NCI-H345 (cell line): ENCODE results near the gene WFDC5.
A peak's percentile ranks its signal among the peaks of the same experiment; 100 is the strongest.
"Not testable (repeated sequence)": the region's sequence is repeated elsewhere in the genome, so short reads cannot be mapped to it uniquely, and the experiment has no call there.

ENCODE experiments used
- DNase-seq: peaks from one replicate; lab custom pipeline; 2025; lab: John Stamatoyannopoulos, UW

Gene WFDC5, protein sequence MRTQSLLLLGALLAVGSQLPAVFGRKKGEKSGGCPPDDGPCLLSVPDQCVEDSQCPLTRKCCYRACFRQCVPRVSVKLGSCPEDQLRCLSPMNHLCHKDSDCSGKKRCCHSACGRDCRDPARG

DNA sequence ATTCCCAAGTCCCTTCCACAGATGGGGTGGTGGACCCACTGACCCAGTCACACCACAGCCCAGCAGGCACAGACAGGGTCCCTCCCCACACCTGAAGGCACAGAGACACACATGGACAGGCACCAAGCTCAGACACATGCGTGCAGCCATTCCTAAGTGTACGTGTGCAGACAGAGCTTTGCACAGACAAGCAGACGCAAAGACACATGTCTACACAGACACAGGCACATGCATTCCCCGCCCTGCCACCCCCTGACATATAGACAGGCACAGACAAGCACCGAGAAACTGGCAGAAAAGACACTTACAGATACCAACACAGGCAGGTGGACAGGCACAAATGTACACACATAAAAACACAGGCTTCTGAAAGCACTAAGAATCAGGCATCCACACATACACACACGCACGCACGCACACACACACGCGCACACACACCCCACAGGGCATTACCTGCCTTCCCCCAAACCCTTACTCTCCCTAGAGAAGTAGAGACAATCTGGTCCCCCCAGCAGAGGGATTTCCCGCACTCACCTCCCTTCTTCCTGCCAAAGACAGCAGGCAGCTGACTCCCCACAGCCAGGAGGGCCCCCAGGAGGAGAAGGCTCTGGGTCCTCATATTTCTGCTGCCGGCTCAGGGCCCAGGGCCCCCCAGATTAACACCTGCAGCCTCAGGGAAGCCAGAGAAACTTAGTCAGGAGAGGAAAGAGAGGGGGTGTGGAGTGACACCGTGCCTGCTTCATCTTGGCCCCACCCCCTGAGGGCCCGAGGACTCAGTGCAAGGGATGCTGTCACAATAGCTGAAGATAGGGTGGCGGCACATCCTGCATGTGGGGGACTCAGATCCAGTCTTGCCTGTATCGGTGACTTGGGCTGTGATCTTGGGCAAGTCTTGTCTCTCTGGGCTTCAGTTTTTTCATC is at the start of gene WFDC5:
Gene WFDC5 (minus strand): TSS at position 710 of the 921 bp plus-strand sequence. CDS start 91 bp downstream, at position 619.
- no peak for DNase-seq

GRCh38 chr20:45163083-45163803 is 48.3 kb upstream of the WFDC5 start:
- no peak for DNase-seq

- no peak for DNase-seq
Measured at GRCh38 chr20:45157962-45158361, 43.0 kb upstream of the WFDC5 start.

DNA sequence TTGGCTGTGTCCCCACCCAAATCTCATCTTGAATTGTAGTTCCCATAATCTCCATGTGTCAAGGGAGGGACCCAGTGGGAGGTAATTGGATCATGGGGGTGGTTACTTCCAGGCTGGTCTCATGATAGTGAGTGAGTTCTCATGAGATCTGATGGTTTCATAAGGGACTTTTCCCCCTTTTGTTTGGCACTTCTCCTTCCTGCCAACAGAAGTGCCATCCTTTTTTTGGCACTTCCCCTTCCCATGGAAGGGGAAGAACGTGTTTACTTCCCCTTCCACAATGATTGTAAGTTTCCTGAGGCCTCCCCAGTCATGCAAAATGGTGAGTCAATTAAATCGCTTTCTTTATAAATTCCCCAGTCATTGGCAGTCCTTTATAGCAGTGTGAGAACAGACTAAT is 41.7 kb upstream of the WFDC5 start:
- DNase-seq = no peak

DNA sequence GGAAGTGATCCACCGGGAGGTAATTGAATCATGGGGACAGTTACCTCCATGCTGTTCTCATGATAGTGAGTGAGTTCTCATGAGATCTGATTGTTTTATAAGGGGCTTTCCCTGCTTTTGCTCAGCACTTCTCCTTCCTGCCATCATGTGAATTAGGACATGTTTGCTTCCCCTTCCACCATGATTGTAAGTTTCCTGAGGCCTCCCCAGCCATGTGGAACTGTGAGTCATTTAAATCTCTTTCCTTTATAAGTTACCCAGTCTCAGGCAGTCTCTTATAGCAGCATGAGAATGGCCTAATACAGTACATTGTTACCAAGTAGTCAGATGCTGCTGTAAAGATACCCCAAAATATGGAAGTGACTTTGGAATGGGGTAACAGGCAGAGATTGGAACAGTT is 39.8 kb upstream of the WFDC5 start:
- not testable (repeated sequence) for DNase-seq

GRCh38 chr20:45154183-45154582 is 39.2 kb upstream of the WFDC5 start:
- no peak for DNase-seq

- no peak for DNase-seq
Measured at GRCh38 chr20:45153752-45154151, 38.8 kb upstream of the WFDC5 start.

- no peak for DNase-seq
Measured at GRCh38 chr20:45153147-45153546, 38.2 kb upstream of the WFDC5 start.

GRCh38 chr20:45152405-45152804 is 37.4 kb upstream of the WFDC5 start:
- DNase-seq = no peak

- DNase-seq = no peak
Measured at GRCh38 chr20:45149062-45149461, 34.1 kb upstream of the WFDC5 start.

- no peak for DNase-seq
Measured at GRCh38 chr20:45140836-45141235, 25.9 kb upstream of the WFDC5 start.

GRCh38 chr20:45139733-45140375 is 24.9 kb upstream of the WFDC5 start:
- DNase-seq = not testable (repeated sequence)

DNA sequence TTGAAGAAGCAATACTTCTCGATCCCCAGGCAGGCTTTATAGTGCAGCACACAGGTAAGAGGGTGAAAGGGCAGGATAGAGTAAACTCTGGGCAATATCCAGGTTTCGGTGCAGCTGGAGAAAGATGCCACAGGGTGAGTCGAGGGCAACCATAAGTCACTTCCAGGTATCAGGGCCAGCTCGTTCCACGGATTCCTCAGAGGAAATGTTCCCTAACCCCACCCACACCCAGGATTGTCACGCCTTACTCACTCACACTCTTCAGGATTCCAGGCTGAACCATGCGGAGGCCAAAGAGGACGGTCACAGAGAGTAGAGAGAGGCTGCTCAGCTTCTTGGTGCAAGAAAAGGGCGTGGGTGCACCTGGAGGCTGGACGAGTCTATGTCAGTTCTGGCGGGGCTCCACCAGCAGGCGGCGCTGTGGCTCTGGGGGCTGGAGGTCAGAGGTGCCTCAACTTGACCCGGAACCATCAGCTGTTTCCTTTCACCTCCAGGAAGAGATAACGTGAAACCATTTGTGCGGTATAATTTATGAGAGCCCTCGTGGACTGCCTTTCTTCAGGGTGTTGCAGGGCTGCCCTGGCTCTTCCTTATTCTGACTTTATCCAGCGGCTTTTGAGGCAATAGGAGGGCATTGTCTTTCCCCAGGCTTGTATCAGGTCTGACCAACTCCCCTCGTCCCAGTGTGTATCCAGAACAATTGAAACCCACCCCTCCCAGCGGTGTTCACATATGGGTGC is 23.8 kb upstream of the WFDC5 start:
- DNase-seq = peak; percentile 23

- no peak for DNase-seq
Measured at GRCh38 chr20:45136911-45137310, 21.9 kb upstream of the WFDC5 start.

- DNase-seq = no peak
Measured at GRCh38 chr20:45128099-45128498, 13.1 kb upstream of the WFDC5 start.

DNA sequence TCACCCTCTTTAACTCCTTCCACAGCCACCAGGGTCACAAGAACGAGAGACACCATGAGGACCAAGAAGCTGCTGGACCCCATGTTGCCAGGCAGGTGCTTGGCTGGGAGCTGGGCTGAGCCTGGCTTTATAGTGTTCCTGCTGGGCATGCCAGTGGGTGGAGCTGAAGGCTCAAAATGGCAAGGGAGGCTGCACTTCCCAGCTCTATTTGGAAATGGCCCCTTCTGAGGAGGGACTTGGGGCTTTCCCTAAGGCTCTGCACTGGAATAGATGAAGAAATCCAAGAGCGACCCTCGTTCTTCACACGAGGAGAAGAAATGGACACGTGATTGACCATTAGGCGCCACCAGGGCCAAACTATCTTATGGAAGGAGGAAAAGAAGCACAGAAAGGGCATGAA is 9.4 kb upstream of the WFDC5 start, which contains the start of gene WFDC12:
Gene WFDC12 (minus strand): TSS at position 101 of the 400 bp plus-strand sequence. CDS start 18 bp downstream, at position 83.
- DNase-seq = no peak

GRCh38 chr20:45121388-45121787 is 6.4 kb upstream of the WFDC5 start:
- no peak for DNase-seq

DNA sequence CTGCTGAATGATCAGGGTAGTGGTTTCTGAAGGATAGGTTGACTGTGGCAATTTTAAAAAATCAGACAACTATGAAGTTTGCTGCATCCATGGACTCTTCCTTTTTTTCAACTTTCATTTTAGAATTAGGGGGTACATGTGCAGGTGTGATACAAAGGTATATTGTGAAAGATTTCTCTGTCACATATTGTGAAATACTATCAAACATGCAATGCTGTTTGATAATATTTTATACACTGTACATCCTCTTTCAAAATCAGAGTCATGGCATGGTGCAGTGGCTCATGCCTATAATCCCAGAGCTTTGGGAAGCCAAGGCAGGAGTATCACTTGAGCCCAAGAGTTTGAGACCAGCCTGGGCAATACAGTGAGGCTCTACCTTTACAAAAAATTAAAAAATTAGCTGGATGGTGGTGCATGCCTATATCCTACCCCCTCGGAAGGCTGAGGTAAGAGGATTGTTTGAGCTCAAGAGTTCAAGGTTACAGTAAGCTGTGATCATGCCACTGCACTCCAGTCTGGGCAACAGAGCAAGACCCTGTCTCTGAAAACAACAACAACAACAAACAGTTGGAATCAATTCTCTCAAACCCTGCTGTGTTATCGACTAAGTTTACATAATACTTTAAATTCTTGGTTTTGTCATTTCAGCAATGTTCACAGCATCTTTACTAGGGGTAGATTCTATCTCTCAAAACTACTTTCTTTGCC is 4.7 kb upstream of the WFDC5 start:
- DNase-seq = no peak

GRCh38 chr20:45118028-45118427 is 3.1 kb upstream of the WFDC5 start:
- DNase-seq = no peak

- no peak for DNase-seq
Measured at GRCh38 chr20:45117581-45117980, 2.6 kb upstream of the WFDC5 start.

DNA sequence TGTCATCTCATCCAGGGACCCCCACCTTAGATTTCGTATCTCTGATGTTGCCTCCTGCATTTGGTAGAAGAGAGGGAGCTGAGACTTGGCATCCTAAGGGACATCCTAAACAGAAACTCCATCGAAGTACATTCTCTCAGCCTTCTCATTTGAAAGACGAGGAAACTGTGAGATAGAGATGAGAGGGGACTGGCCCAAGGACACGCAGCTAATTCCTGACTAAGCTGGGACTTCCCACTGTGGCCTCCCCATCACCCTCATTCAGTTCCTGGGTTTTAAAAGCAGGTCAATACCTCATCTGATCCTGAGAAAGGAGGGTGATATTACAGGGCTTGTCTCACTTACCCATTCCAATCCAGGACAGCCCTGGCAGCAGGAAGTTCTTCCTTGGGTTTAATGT is 855 bp upstream of the WFDC5 start:
- DNase-seq = no peak
